ENCODE data around the gene OLFML3.

The OLFML3 gene

GRCh38 chr1:113978863-113979702 is at the start of gene OLFML3:
TSS of gene OLFML3 (plus strand) at chr1:113979474. CDS start at chr1:113979517, 43 bp downstream.
- H3K27ac ChIP-seq: peak within 1 kb of the TSS; percentile 62
- DNase-seq (ENCODE audit: low read depth, low spot score): peak; percentile 33

GRCh38 chr1:113929750-113930498 is 49.4 kb upstream of the OLFML3 start:
- DNase-seq (ENCODE audit: low read depth, low spot score): no peak
- peak overlapping the region; percentile 69 for H3K27ac ChIP-seq

GRCh38 chr1:113930499-113931161 is 48.6 kb upstream of the OLFML3 start:
- H3K27ac ChIP-seq: peak overlapping the region; percentile 69
- no peak for DNase-seq (ENCODE audit: low read depth, low spot score)

- H3K27ac ChIP-seq: peak overlapping the region; percentile 69
- DNase-seq (ENCODE audit: low read depth, low spot score): no peak
These were observed 47.8 kb upstream of the OLFML3 start for GRCh38 chr1:113931451-113931851.

- H3K27ac ChIP-seq: no peak overlapping the region
- no peak for DNase-seq (ENCODE audit: low read depth, low spot score)
These were observed 45.3 kb upstream of the OLFML3 start for GRCh38 chr1:113934006-113934405.

- DNase-seq (ENCODE audit: low read depth, low spot score): no peak
- no peak overlapping the region for H3K27ac ChIP-seq
These were observed 44.7 kb upstream of the OLFML3 start for GRCh38 chr1:113934511-113935055.

GRCh38 chr1:113935176-113935575 is 44.1 kb upstream of the OLFML3 start:
- DNase-seq (ENCODE audit: low read depth, low spot score): no peak
- no peak overlapping the region for H3K27ac ChIP-seq

GRCh38 chr1:113935970-113936369 is 43.3 kb upstream of the OLFML3 start:
- no peak for DNase-seq (ENCODE audit: low read depth, low spot score)
- no peak overlapping the region for H3K27ac ChIP-seq

GRCh38 chr1:113937146-113937545 is 42.1 kb upstream of the OLFML3 start:
- H3K27ac ChIP-seq: no peak overlapping the region
- DNase-seq (ENCODE audit: low read depth, low spot score): no peak

- H3K27ac ChIP-seq: no peak overlapping the region
- DNase-seq (ENCODE audit: low read depth, low spot score): no peak
These were observed 41.1 kb upstream of the OLFML3 start for GRCh38 chr1:113938192-113938591.

GRCh38 chr1:113940365-113941244 is 38.7 kb upstream of the OLFML3 start:
- H3K27ac ChIP-seq: no peak overlapping the region
- DNase-seq (ENCODE audit: low read depth, low spot score): no peak

- no peak overlapping the region for H3K27ac ChIP-seq
- DNase-seq (ENCODE audit: low read depth, low spot score): no peak
These were observed 38.1 kb upstream of the OLFML3 start for GRCh38 chr1:113941245-113941559.

- no peak overlapping the region for H3K27ac ChIP-seq
- no peak for DNase-seq (ENCODE audit: low read depth, low spot score)
These were observed 36.7 kb upstream of the OLFML3 start for GRCh38 chr1:113942527-113942926.

- H3K27ac ChIP-seq: no peak overlapping the region
- DNase-seq (ENCODE audit: low read depth, low spot score): no peak
These were observed 36.1 kb upstream of the OLFML3 start for GRCh38 chr1:113943028-113943811.

- DNase-seq (ENCODE audit: low read depth, low spot score): no peak
These were observed 33.9 kb upstream of the OLFML3 start for GRCh38 chr1:113945329-113945728.

GRCh38 chr1:113946112-113946511 is 33.2 kb upstream of the OLFML3 start:
- H3K27ac ChIP-seq: no peak overlapping the region
- DNase-seq (ENCODE audit: low read depth, low spot score): no peak

More at GRCh38 chr1:113945329-113945728, 33.9 kb upstream of the OLFML3 start:
- H3K27ac ChIP-seq: no peak overlapping the region

GRCh38 chr1:113946678-113947387 is 32.4 kb upstream of the OLFML3 start:
- DNase-seq (ENCODE audit: low read depth, low spot score): no peak
- peak overlapping the region; percentile 1 for H3K27ac ChIP-seq

GRCh38 chr1:113947388-113948107 is 31.7 kb upstream of the OLFML3 start:
- DNase-seq (ENCODE audit: low read depth, low spot score): no peak
- H3K27ac ChIP-seq: peak overlapping the region; percentile 1
